Fibroblast of villous mesenchyme (primary cell): ENCODE results near the gene KCNAB2. TPM values are rescaled to one million over a fixed set of nuclear protein-coding genes. Genes with fewer than 3 reads are reported as not detected.

Source experiments
- DNase-seq: peaks from one replicate; pipeline ENCODE4 v3.0.0-alpha.2; 2010; ENCODE audit warnings: low read depth
- H3K4me3 ChIP-seq: 2 replicates; pipeline ENCODE4 v1.5.1; 2011; ENCODE audit warnings: low read depth, mild to moderate bottlenecking, low read length
- total RNA-seq: library from RNA; depleted of rRNA; stranded (reverse); fragments of >200 nt; gene quantifications from 2 replicates; pipeline ENCODE4 v1.2.3, GENCODE V29; 2012
- TF ChIP-seq, protein P1 (sequence below): IDR thresholded peaks from 2 replicates; pipeline ENCODE4 v1.5.1; 2012; ENCODE audit warnings: low read depth, mild to moderate bottlenecking, low read length; ENCODE audit not compliant: insufficient read depth

Gene KCNAB2
- total RNA-seq, 1 donor: 2.6 TPM

GRCh38 chr1:6095511-6096242, 50.0 kb downstream of the KCNAB2 start:
- no peak for DNase-seq
- H3K4me3 ChIP-seq: no peak overlapping the region
- TF ChIP-seq, protein P1, sequence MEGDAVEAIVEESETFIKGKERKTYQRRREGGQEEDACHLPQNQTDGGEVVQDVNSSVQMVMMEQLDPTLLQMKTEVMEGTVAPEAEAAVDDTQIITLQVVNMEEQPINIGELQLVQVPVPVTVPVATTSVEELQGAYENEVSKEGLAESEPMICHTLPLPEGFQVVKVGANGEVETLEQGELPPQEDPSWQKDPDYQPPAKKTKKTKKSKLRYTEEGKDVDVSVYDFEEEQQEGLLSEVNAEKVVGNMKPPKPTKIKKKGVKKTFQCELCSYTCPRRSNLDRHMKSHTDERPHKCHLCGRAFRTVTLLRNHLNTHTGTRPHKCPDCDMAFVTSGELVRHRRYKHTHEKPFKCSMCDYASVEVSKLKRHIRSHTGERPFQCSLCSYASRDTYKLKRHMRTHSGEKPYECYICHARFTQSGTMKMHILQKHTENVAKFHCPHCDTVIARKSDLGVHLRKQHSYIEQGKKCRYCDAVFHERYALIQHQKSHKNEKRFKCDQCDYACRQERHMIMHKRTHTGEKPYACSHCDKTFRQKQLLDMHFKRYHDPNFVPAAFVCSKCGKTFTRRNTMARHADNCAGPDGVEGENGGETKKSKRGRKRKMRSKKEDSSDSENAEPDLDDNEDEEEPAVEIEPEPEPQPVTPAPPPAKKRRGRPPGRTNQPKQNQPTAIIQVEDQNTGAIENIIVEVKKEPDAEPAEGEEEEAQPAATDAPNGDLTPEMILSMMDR: no peak

- no peak for DNase-seq
- TF ChIP-seq, protein P1: no peak
- H3K4me3 ChIP-seq: no peak overlapping the region
Measured at GRCh38 chr1:6096243-6097116, 50.8 kb downstream of the KCNAB2 start.

GRCh38 chr1:6097117-6097595, 51.5 kb downstream of the KCNAB2 start:
- TF ChIP-seq, protein P1: no peak
- no peak for DNase-seq
- no peak overlapping the region for H3K4me3 ChIP-seq

DNA sequence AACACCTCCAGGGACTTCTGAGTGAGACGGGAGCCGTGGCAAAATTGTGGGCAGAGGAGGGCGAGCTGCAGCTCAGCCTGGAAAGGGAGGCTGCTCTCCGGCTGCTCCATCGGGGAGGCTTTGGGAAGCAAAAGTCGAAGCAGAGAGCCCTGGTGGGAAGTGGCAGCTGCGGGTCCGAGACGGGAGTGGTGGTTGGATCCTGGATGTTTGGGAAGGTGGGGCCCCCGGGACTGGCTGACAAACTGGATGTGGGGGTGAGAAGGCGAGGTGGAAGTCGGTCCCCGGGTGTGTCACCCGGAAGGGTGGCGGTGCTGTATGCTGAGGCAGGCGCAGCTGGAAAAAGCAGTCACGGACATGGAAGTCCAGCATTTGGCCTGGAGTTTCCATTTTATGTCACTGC, 52.1 kb downstream of the KCNAB2 start:
- H3K4me3 ChIP-seq: no peak overlapping the region
- TF ChIP-seq, protein P1: no peak
- no peak for DNase-seq

DNA sequence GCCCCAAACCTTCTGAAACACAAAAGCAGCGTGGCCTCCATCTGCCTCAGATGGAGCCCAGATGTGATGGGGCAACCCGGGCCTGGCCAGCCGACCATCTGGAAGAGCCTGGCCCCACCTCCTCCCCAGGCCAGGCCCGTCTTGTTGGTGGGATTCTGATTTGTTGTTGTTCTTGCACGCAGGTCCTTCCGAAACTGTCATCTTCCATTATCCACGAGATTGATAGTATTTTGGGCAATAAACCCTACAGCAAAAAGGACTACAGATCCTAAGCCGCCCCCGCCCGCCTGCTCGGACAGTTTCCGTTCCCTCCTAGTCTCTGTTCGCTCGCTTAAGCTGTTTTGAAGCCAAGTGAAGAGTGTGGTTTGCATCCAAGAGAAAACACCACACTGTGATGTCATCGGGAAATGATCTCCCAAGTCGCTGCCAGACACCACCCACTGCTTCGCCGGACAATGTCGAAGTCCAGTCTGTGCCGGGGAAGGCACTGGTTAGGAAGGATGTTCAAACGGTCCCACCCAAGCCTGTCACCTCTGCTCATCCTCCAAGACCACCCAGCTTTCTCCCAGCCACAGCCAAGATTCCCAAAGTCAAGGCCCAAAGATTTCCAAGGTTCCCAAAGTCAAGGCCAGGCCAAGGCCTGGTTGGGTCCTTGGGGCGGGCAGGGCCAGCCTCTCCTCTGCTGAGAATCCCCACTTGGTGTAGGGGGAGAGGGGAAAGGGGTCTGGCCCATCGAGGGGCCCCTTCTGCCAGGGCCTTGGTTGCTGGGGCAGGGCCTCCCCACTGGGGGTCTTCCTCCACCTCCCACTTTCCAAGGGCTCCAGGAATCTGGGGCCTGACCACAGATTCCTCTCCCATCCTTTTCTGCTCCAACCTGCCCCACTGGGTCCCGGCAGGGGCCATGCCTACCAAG, 52.9 kb downstream of the KCNAB2 start:
- no peak overlapping the region for H3K4me3 ChIP-seq
- DNase-seq: peak; percentile 57
- TF ChIP-seq, protein P1: no peak

- no peak for DNase-seq
- H3K4me3 ChIP-seq: no peak overlapping the region
- TF ChIP-seq, protein P1: no peak
Measured at GRCh38 chr1:6099297-6099696, 53.6 kb downstream of the KCNAB2 start.
